SK-N-SH (cell line): ENCODE data around the gene IFNL2. TPM values are rescaled to one million over a fixed set of nuclear protein-coding genes. Genes with fewer than 3 reads are reported as not detected.
"Not testable (repeated sequence)": the region's sequence is repeated elsewhere in the genome, so short reads cannot be mapped to it uniquely, and the experiment has no call there.

Source experiments
- CTCF ChIA-PET: fragments of 300-600, 350-600 bp; formaldehyde crosslinking; extraction: SDS; loops from one replicate; lab custom pipeline; 2021; lab: Yijun Ruan, JAX
- POLR2A ChIA-PET: fragments of 350-600 bp; sonication (Branson Sonifier 250); formaldehyde crosslinking; extraction: SDS; loops from one replicate; lab custom pipeline; 2020; ENCODE audit warnings: antibody characterized with exemption, inconsistent platforms; lab: Yijun Ruan, JAX
- DNase-seq: peaks from one replicate; pipeline ENCODE4 v3.0.0; 2012
- H2AFZ ChIP-seq: fragments of 200-600 bp; sonication (generic); 2 replicates; pipeline ENCODE4 v1.8.1; 2016; ENCODE audit warnings: antibody characterized with exemption, mild to moderate bottlenecking, low read depth
- H3F3A ChIP-seq: fragments of 200-600 bp; sonication (generic); replicated peaks from 2 replicates; pipeline ENCODE3; 2016; ENCODE audit warnings: antibody characterized with exemption, mild to moderate bottlenecking; ENCODE audit not compliant: insufficient read depth
- H3K27ac ChIP-seq, 2 experiments: fragments of 200-500 bp in 1 of 2; fragments of 200-600 bp in 1 of 2; sonication (Bioruptor generic) in 1 of 2; sonication (generic), shearing (Covaris generic) in 1 of 2; 2 replicates each; pipeline versions ENCODE4 v1.5.1 to v1.6.1; 2014 to 2016; ENCODE audit warnings: low read depth in 2 of 2, inconsistent platforms in 1 of 2, low read length in 1 of 2, mild to moderate bottlenecking in 1 of 2, mixed read lengths in 1 of 2
- H3K27me3 ChIP-seq: fragments of 200-600 bp; sonication (generic), shearing (Covaris generic); 2 replicates; pipeline ENCODE4 v1.6.1; 2016; ENCODE audit warnings: mixed run types; ENCODE audit not compliant: insufficient read depth
- H3K36me3 ChIP-seq, 2 experiments: fragments of 200-500 bp in 1 of 2; fragments of 200-600 bp in 1 of 2; sonication (Bioruptor generic) in 1 of 2; sonication (generic) in 1 of 2; replicated peaks in 1 of 2; 2 replicates each; pipeline versions ENCODE3 to v1.5.1; 2014 to 2016; ENCODE audit warnings: low read length in 1 of 2, mild to moderate bottlenecking in 1 of 2; ENCODE audit not compliant: insufficient read depth in 2 of 2, control insufficient read depth in 1 of 2
- H3K4me1 ChIP-seq, 2 experiments: fragments of 200-500 bp in 1 of 2; fragments of 200-600 bp in 1 of 2; sonication (Bioruptor generic) in 1 of 2; sonication (generic), shearing (Covaris generic) in 1 of 2; 2 replicates each; pipeline versions ENCODE4 v1.5.1 to v1.6.1; 2014 to 2016; ENCODE audit warnings: low read depth in 1 of 2, low read length in 1 of 2, mixed run types in 1 of 2; ENCODE audit not compliant: insufficient read depth in 2 of 2, control insufficient read depth in 1 of 2
- H3K4me2 ChIP-seq: fragments of 200-600 bp; sonication (generic), shearing (Covaris generic); 2 replicates; pipeline ENCODE4 v1.6.1; 2017; ENCODE audit warnings: mixed run types
- H3K4me3 ChIP-seq, 2 experiments: fragments of 200-500 bp in 1 of 2; fragments of 200-600 bp in 1 of 2; sonication (Bioruptor generic) in 1 of 2; sonication (generic), shearing (Covaris generic) in 1 of 2; 2 replicates each; pipeline versions ENCODE4 v1.5.1 to v1.8.1; 2014 to 2016; ENCODE audit warnings: low read depth in 2 of 2, inconsistent platforms in 1 of 2, low read length in 1 of 2, mild to moderate bottlenecking in 1 of 2, mixed read lengths in 1 of 2, moderate library complexity in 1 of 2
- H3K79me2 ChIP-seq: fragments of 200-600 bp; sonication (generic); 2 replicates; pipeline ENCODE4 v1.8.1; 2017; ENCODE audit warnings: mild to moderate bottlenecking; ENCODE audit not compliant: insufficient read depth
- H3K9ac ChIP-seq: fragments of 200-600 bp; sonication (generic); 2 replicates; pipeline ENCODE4 v1.6.1; 2017; ENCODE audit warnings: mixed run types
- H3K9me2 ChIP-seq: fragments of 200-600 bp; sonication (generic); 2 replicates; pipeline ENCODE4 v1.6.1; 2017; ENCODE audit warnings: mixed run types
- H3K9me3 ChIP-seq: fragments of 200-600 bp; sonication (generic); 2 replicates; pipeline ENCODE4 v1.6.1; 2017; ENCODE audit warnings: mixed run types, mild to moderate bottlenecking, moderate library complexity
- H4K20me1 ChIP-seq: fragments of 200-600 bp; sonication (generic); 2 replicates; pipeline ENCODE4 v1.6.1; 2017; ENCODE audit warnings: mild to moderate bottlenecking, mixed run types; ENCODE audit not compliant: insufficient read depth
- CHD2 ChIP-seq: fragments of 150-350 bp; IDR thresholded peaks from 2 replicates; pipeline ENCODE4 v1.6.1; 2018; ENCODE audit warnings: low read length; ENCODE audit not compliant: partially characterized antibody
- ELF1 ChIP-seq: IDR thresholded peaks from 2 replicates; pipeline ENCODE4 v1.4.0; 2012
- EZH2phosphoT487 ChIP-seq: fragments of 200-600 bp; sonication (generic); IDR thresholded peaks from 2 replicates; pipeline ENCODE4 v1.6.1; 2017; ENCODE audit warnings: low read depth, mixed run types, mild to moderate bottlenecking, antibody characterized with exemption, moderate library complexity, borderline replicate concordance
- FOSL2 ChIP-seq: IDR thresholded peaks from 2 replicates; pipeline ENCODE4 v1.4.0; 2012; ENCODE audit warnings: low read depth, mild to moderate bottlenecking, moderate library complexity, borderline replicate concordance
- FOXM1 ChIP-seq: IDR thresholded peaks from 2 replicates; pipeline ENCODE4 v1.4.0; 2012; ENCODE audit warnings: low read depth, mild to moderate bottlenecking
- GABPA ChIP-seq: IDR thresholded peaks from 2 replicates; pipeline ENCODE4 v1.4.0; 2012; ENCODE audit warnings: low read depth, mild to moderate bottlenecking
- MEF2A ChIP-seq: IDR thresholded peaks from 2 replicates; pipeline ENCODE4 v1.4.0; 2012; ENCODE audit warnings: low read depth, borderline replicate concordance
- RAD21 ChIP-seq: IDR thresholded peaks from 2 replicates; pipeline ENCODE4 v1.6.1; 2012; ENCODE audit warnings: mild to moderate bottlenecking, low read length
- RFX5 ChIP-seq: IDR thresholded peaks from 2 replicates; pipeline ENCODE4 v1.6.1; 2012; ENCODE audit warnings: mild to moderate bottlenecking, improper control_type of control experiment, low read length
- RXRA ChIP-seq: IDR thresholded peaks from 2 replicates; pipeline ENCODE4 v1.4.0; 2012; ENCODE audit warnings: low read depth, mild to moderate bottlenecking, borderline replicate concordance
- SMC3 ChIP-seq: IDR thresholded peaks from 2 replicates; pipeline ENCODE4 v1.6.1; 2012; ENCODE audit warnings: low read depth, low read length, improper control_type of control experiment
- TAF1 ChIP-seq: IDR thresholded peaks from 2 replicates; pipeline ENCODE4 v1.6.1; 2012; ENCODE audit warnings: low read depth, mild to moderate bottlenecking, low read length, moderate library complexity, borderline replicate concordance
- TCF12 ChIP-seq: IDR thresholded peaks from 2 replicates; pipeline ENCODE4 v1.4.0; 2012
- USF1 ChIP-seq: IDR thresholded peaks from 2 replicates; pipeline ENCODE4 v1.4.0; 2012; ENCODE audit warnings: low read depth, borderline replicate concordance
- YY1 ChIP-seq: IDR thresholded peaks from 2 replicates; pipeline ENCODE4 v1.4.0; 2012; ENCODE audit warnings: low read depth, mild to moderate bottlenecking
- ZBTB33 ChIP-seq: IDR thresholded peaks from 2 replicates; pipeline ENCODE4 v1.4.0; 2012; ENCODE audit warnings: low read depth, borderline replicate concordance
- WGBS: methylation state at CpG from one replicate; pipeline ENCODE4 v1.1.6; 2017; ENCODE audit warnings: low lambda C conversion rate; 5-methylcytosine and 5-hydroxymethylcytosine counted together
- polyA plus RNA-seq, 3 experiments: library from polyadenylated mRNA; depleted of rRNA; stranded (reverse); fragments of >200 nt; gene quantifications; 2 replicates each; pipeline ENCODE4 v1.2.3, GENCODE V29; 2012

The IFNL2 gene
- polyA plus RNA-seq, 1 of the 3 experiments (the other 2 are of a cell fraction), result not detected

DNA sequence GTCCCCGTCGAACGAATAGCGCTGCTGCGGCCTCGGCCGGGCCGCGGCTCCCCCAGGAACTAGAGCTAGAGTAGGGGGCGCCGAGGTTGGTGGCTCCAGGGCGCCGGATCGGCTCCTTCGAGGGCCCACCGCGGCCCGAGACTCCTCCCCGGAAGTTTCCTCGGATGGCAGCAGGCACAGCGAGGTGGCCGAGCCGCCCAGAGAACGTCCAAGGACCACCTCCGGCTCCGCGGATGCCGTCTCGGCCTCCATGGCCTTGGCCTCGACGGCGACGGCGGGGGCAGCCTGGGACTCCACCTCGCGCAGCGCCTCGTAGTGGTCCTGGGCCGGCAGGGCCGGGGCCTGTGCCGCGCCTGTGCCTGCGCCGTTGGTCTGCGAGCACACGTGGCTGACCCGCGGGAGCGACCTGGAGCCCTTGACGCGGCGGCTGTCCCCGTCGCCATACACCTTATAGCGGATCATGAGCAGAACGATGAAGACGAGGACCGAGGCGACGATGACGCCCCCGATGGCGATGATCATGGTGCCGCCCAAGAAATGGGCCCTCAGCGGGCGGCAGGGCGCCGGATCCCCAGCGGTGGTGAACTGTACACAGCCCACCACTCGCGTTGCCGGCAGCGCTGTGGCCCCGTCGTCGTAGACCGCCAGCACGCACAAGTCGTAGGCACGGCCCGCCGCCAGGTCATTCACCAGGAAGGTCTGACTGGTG lies 39.8 kb downstream of the IFNL2 start:
- no peaks in the 10 kb centered on the region for H3K79me2 ChIP-seq
- no peak for TF ChIP-seq FOXM1
- TF ChIP-seq, all 33 proteins: peak for 0
- no peak overlapping the region for H3K27ac ChIP-seq
- WGBS, result 95% methylated on average over 75 of the region's 82 CpGs
- no peaks in the 10 kb centered on the region for H4K20me1 ChIP-seq
- no peak overlapping the region for H2AFZ ChIP-seq
- H3K9me2 ChIP-seq, result no peaks in the 10 kb centered on the region
- H3K9ac ChIP-seq, result no peak overlapping the region
- POLR2A ChIA-PET, result no interaction called here
- CTCF ChIA-PET, result no interaction called here
- H3K27me3 ChIP-seq, result no peaks in the 10 kb centered on the region
- H3F3A ChIP-seq, result no peaks in the 10 kb centered on the region
- H3K36me3 ChIP-seq, result no peaks in the 10 kb centered on the region
- no peaks in the 10 kb centered on the region for H3K9me3 ChIP-seq
- no peaks in the 10 kb centered on the region for H3K4me1 ChIP-seq
- H3K4me3 ChIP-seq, result no peak overlapping the region
- H3K4me2 ChIP-seq, result no peak overlapping the region
- DNase-seq, result no peak

- Histone ChIP-seq H3K9me2 (no peaks in the 10 kb centered on the region), H3K4me1 (no peaks in the 10 kb centered on the region), H3K27me3 (no peaks in the 10 kb centered on the region), H3K79me2 (no peaks in the 10 kb centered on the region), H3F3A (no peaks in the 10 kb centered on the region), H3K4me2 (no peak overlapping the region), H3K27ac (no peak overlapping the region), H2AFZ (no peak overlapping the region), H3K9ac (no peak overlapping the region), H4K20me1 (no peaks in the 10 kb centered on the region), H3K36me3 (peaks cover 0 to 2% of the 10 kb centered on the region in 2 experiments), H3K4me3 (no peak overlapping the region), H3K9me3 (no peaks in the 10 kb centered on the region)
- peak; percentile 58 for DNase-seq
- ChIA-PET CTCF (no interaction called here), POLR2A (no interaction called here)
- 90% methylated on average over 18 of the region's 18 CpGs for WGBS
- no peak for TF ChIP-seq RFX5
- no peak for TF ChIP-seq SMC3
- TF ChIP-seq EZH2phosphoT487, result no peak
- TF ChIP-seq FOSL2, result no peak
- no peak for TF ChIP-seq MEF2A
- TF ChIP-seq USF1, result no peak
- no peak for TF ChIP-seq TCF12
- TF ChIP-seq ZBTB33, result no peak
- TF ChIP-seq CHD2, result no peak
- no peak for TF ChIP-seq RAD21
- no peak for TF ChIP-seq TAF1
- no peak for TF ChIP-seq GABPA
- no peak for TF ChIP-seq RXRA
- TF ChIP-seq ELF1, result no peak
- no peak for TF ChIP-seq YY1
Measured at GRCh38 chr19:39308531-39309304, 40.5 kb downstream of the IFNL2 start.

- H3K4me3 ChIP-seq, POLR2A ChIA-PET, H3K4me1 ChIP-seq, H3F3A ChIP-seq, H3K9me3 ChIP-seq, DNase-seq, H4K20me1 ChIP-seq, H3K27ac ChIP-seq, H3K36me3 ChIP-seq, H3K9ac ChIP-seq, H2AFZ ChIP-seq, CTCF ChIA-PET, H3K79me2 ChIP-seq, H3K9me2 ChIP-seq, H3K27me3 ChIP-seq, H3K4me2 ChIP-seq: not testable (repeated sequence)
- 86% methylated on average over 7 of the region's 7 CpGs for WGBS
Measured at GRCh38 chr19:39309305-39309670, 41.1 kb downstream of the IFNL2 start.
